ENCODE results near the gene PSMF1. TPM values are rescaled to one million over a fixed set of nuclear protein-coding genes. Genes with fewer than 3 reads are reported as not detected.

PSMF1 gene
- total RNA-seq, 1 experiment from 2014 or later, result 26.3 TPM

DNA sequence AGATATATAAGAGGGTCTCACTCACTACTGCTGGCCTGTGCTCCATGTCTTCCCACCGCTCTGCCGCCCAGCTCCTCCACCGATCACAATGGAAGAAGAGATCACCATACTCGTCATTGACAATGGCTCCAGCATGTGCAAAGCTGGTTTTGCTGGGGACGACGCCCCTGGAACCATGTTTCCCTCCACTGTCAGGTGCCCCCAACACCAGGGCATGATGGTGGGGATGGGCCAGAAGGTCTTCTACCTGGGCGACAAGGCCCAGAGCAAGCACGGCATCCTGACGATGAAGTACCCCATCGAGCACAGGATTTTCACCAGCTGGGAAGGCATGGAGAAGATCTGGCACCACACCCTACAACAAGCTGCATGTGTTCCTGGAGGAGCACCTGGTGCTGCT is 42.1 kb downstream of the PSMF1 start:
- DNase-seq, result no peak
- Histone ChIP-seq H4K20me1 (ENCODE audit: insufficient read depth, low read depth, low read length) (no peaks in the 10 kb centered on the region), H2AFZ (ENCODE audit: low read length) (no peak overlapping the region)

DNA sequence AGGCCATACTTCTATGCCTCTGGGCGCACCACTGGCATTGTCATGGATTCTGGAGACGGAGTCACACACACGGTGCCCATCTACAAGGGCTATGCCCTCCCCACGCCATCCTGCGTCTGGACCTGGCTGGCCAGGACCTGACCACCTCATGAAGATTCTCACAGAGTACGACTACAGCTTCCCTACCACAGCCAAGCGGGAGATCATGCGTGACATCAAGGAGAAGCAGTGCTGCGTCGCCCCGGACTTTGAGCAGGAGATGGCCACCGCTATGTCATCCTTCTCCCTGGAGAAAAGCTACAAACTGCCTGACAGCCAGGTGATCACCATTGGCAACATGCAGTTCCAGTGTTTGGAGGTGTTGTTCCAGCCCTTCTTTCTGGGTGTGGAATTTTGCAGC is 42.6 kb downstream of the PSMF1 start:
- H3K9me2 ChIP-seq (replicated peaks; ENCODE audit: insufficient read depth, low read length), result no peaks in the 10 kb centered on the region
- no peaks in the 10 kb centered on the region; the same call in 1 of the 2 replicates for H3K36me3 ChIP-seq (ENCODE audit: insufficient read depth, low read length)
- H3K27me3 ChIP-seq (ENCODE audit: low read length), result no peaks in the 10 kb centered on the region
- no peak overlapping the region for H3K27ac ChIP-seq (ENCODE audit: low read length)
- no peak for DNase-seq
- H2AFZ ChIP-seq (ENCODE audit: low read length), result no peak overlapping the region
- H3K9ac ChIP-seq (ENCODE audit: low read length), result no peak overlapping the region
- no peak overlapping the region for H3K4me2 ChIP-seq (ENCODE audit: low read depth, low read length, poor library complexity, severe bottlenecking)
- H3K9me3 ChIP-seq (ENCODE audit: low read length), result no peaks in the 10 kb centered on the region
- H3K4me1 ChIP-seq (ENCODE audit: low read length), result peaks cover 1% of the 10 kb centered on the region
- no peaks in the 10 kb centered on the region for H4K20me1 ChIP-seq (ENCODE audit: insufficient read depth, low read depth, low read length)
- 0 out of 2 replicates have a peak, but pooled peaks cover 6% of the 10 kb centered on the region for H3K79me2 ChIP-seq (ENCODE audit: low read length)
- H3K4me3 ChIP-seq (ENCODE audit: low read length), result no peak overlapping the region

More for the DNA sequence above, 42.1 kb downstream of the PSMF1 start:
- Histone ChIP-seq H3K9ac (ENCODE audit: low read length) (no peak overlapping the region), H3K4me3 (ENCODE audit: low read length) (no peak overlapping the region), H3K27ac (ENCODE audit: low read length) (no peak overlapping the region), H3K9me3 (ENCODE audit: low read length) (no peaks in the 10 kb centered on the region), H3K4me2 (ENCODE audit: low read depth, low read length, poor library complexity, severe bottlenecking) (no peak overlapping the region), H3K9me2 (replicated peaks; ENCODE audit: insufficient read depth, low read length) (no peaks in the 10 kb centered on the region), H3K36me3 (ENCODE audit: insufficient read depth, low read length) (peaks cover 3% of the 10 kb centered on the region; the same call in 1 of the 2 replicates), H3K79me2 (ENCODE audit: low read length) (0 out of 2 replicates have a peak, but pooled peaks cover 6% of the 10 kb centered on the region), H3K4me1 (ENCODE audit: low read length) (no peaks in the 10 kb centered on the region), H3K27me3 (ENCODE audit: low read length) (no peaks in the 10 kb centered on the region)

DNA sequence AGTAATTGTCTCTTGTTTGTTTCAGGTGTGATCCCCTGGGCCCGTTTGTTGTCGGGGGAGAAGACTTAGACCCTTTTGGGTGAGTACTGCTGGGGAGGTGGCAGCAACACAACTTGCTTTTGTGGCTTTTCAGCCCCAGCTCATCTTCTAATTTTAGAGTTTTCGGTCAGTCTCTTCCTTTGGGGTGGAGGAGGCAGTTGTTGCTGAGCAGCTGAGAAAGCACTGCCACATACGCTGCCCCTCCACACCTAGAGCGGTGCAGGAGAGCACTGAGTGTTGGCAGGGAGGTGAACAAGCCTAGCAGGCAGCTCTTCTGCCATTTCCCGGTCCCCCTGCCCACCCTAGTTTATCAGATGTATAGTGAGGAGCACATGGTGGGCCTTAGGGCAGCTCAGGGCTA is 44.7 kb downstream of the PSMF1 start:
- Histone ChIP-seq H3K27ac (ENCODE audit: low read length) (no peak overlapping the region), H3K79me2 (ENCODE audit: low read length) (0 out of 2 replicates have a peak, but pooled peaks cover 6% of the 10 kb centered on the region), H3K4me3 (ENCODE audit: low read length) (no peak overlapping the region), H3K9me3 (ENCODE audit: low read length) (no peaks in the 10 kb centered on the region), H3K27me3 (ENCODE audit: low read length) (no peaks in the 10 kb centered on the region), H3K4me1 (ENCODE audit: low read length) (peaks cover 21% of the 10 kb centered on the region), H3K9me2 (replicated peaks; ENCODE audit: insufficient read depth, low read length) (no peaks in the 10 kb centered on the region), H3K9ac (ENCODE audit: low read length) (no peak overlapping the region), H3K4me2 (ENCODE audit: low read depth, low read length, poor library complexity, severe bottlenecking) (no peak overlapping the region), H4K20me1 (ENCODE audit: insufficient read depth, low read depth, low read length) (no peaks in the 10 kb centered on the region), H3K36me3 (ENCODE audit: insufficient read depth, low read length) (peaks cover 7% of the 10 kb centered on the region), H2AFZ (ENCODE audit: low read length) (no peak overlapping the region)
- DNase-seq, result no peak

DNA sequence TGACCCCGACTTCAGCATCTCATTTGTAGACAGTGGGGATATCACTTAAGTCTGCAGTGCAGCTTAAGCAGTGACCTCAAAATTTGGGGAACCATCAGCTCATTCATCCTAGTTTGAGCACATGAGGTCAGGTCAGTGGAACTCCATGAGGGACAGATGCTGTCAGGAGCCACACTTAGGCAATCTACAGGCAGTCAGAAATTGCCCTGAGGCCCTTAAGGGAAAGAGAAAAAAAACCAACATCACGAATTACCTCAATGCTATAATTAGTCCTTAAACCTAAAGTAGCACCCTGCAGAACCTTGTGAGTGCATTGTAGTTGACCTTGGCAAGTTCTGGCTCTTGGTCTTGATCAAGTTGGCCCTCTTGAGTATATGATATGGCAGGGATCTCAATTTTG is 45.3 kb downstream of the PSMF1 start:
- H3K27me3 ChIP-seq (ENCODE audit: low read length), result no peaks in the 10 kb centered on the region
- no peak overlapping the region for H3K4me2 ChIP-seq (ENCODE audit: low read depth, low read length, poor library complexity, severe bottlenecking)
- H3K9me3 ChIP-seq (ENCODE audit: low read length), result no peaks in the 10 kb centered on the region
- no peaks in the 10 kb centered on the region for H3K9me2 ChIP-seq (replicated peaks; ENCODE audit: insufficient read depth, low read length)
- no peak overlapping the region for H2AFZ ChIP-seq (ENCODE audit: low read length)
- no peak overlapping the region for H3K27ac ChIP-seq (ENCODE audit: low read length)
- peaks cover 21% of the 10 kb centered on the region for H3K4me1 ChIP-seq (ENCODE audit: low read length)
- H3K9ac ChIP-seq (ENCODE audit: low read length), result no peak overlapping the region
- DNase-seq, result no peak
- H3K4me3 ChIP-seq (ENCODE audit: low read length), result no peak overlapping the region
- H4K20me1 ChIP-seq (ENCODE audit: insufficient read depth, low read depth, low read length), result no peaks in the 10 kb centered on the region
- peaks cover 12% of the 10 kb centered on the region for H3K36me3 ChIP-seq (ENCODE audit: insufficient read depth, low read length)
- H3K79me2 ChIP-seq (ENCODE audit: low read length), result 0 out of 2 replicates have a peak, but pooled peaks cover 3% of the 10 kb centered on the region

DNA sequence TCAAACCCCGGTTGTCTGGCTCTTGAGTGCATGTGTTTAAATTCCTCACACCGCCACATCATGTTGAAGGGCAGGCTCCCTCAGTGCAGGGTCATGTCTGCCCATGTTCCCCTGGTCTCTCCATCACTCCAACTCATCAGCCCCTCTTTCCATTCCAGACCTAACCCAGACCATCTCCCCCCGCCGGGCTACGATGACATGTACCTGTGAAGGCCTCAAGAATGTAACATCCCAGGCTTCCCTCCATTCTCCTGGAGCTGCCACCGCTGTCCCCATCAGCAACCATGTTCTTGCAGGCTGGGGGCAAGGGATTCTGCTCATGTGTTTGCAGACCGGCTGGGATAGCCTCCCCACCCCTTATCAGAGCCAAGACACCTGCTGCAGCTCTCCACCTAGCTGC is 46.5 kb downstream of the PSMF1 start:
- H3K4me3 ChIP-seq (ENCODE audit: low read length), result no peak overlapping the region
- no peaks in the 10 kb centered on the region for H3K9me3 ChIP-seq (ENCODE audit: low read length)
- no peak overlapping the region for H3K4me2 ChIP-seq (ENCODE audit: low read depth, low read length, poor library complexity, severe bottlenecking)
- H3K9me2 ChIP-seq (replicated peaks; ENCODE audit: insufficient read depth, low read length), result no peaks in the 10 kb centered on the region
- H3K4me1 ChIP-seq (ENCODE audit: low read length), result peaks cover 24% of the 10 kb centered on the region
- peaks cover 18% of the 10 kb centered on the region for H3K36me3 ChIP-seq (ENCODE audit: insufficient read depth, low read length)
- no peak for DNase-seq
- no peak overlapping the region for H2AFZ ChIP-seq (ENCODE audit: low read length)
- no peak overlapping the region for H3K9ac ChIP-seq (ENCODE audit: low read length)
- 0 out of 2 replicates have a peak, but pooled peaks cover 3% of the 10 kb centered on the region for H3K79me2 ChIP-seq (ENCODE audit: low read length)
- no peak overlapping the region for H3K27ac ChIP-seq (ENCODE audit: low read length)
- H3K27me3 ChIP-seq (ENCODE audit: low read length), result no peaks in the 10 kb centered on the region
- no peaks in the 10 kb centered on the region for H4K20me1 ChIP-seq (ENCODE audit: insufficient read depth, low read depth, low read length)

DNA sequence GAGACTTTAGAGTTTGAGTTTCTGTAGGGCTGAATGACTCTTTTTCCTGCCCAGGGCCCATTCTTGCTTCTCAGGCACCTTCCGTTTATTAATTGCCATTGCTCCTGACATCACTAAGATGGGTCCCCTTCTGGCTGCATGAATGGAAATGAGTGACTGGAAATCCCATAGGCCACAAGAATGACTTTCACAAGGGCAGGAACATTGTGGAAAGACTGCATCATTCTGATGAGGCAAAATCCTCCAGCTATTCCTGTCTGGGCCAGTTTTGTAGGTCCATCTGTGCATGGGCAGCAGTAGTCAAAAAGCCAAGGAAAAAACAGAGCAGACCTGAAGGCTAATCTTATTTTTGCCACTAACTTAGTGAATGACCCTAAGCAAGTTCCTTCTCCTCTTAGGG is 47.1 kb downstream of the PSMF1 start:
- H3K36me3 ChIP-seq (ENCODE audit: insufficient read depth, low read length), result peaks cover 18% of the 10 kb centered on the region
- H3K4me2 ChIP-seq (ENCODE audit: low read depth, low read length, poor library complexity, severe bottlenecking), result no peak overlapping the region
- H3K9me2 ChIP-seq (replicated peaks; ENCODE audit: insufficient read depth, low read length), result no peaks in the 10 kb centered on the region
- H4K20me1 ChIP-seq (ENCODE audit: insufficient read depth, low read depth, low read length), result no peaks in the 10 kb centered on the region
- H3K4me3 ChIP-seq (ENCODE audit: low read length), result no peak overlapping the region
- H2AFZ ChIP-seq (ENCODE audit: low read length), result no peak overlapping the region
- H3K9ac ChIP-seq (ENCODE audit: low read length), result no peak overlapping the region
- no peak for DNase-seq
- H3K27ac ChIP-seq (ENCODE audit: low read length), result no peak overlapping the region
- H3K79me2 ChIP-seq (ENCODE audit: low read length), result 0 out of 2 replicates have a peak, but pooled peaks cover 3% of the 10 kb centered on the region
- no peaks in the 10 kb centered on the region for H3K27me3 ChIP-seq (ENCODE audit: low read length)
- peaks cover 24% of the 10 kb centered on the region for H3K4me1 ChIP-seq (ENCODE audit: low read length)
- no peaks in the 10 kb centered on the region for H3K9me3 ChIP-seq (ENCODE audit: low read length)

DNA sequence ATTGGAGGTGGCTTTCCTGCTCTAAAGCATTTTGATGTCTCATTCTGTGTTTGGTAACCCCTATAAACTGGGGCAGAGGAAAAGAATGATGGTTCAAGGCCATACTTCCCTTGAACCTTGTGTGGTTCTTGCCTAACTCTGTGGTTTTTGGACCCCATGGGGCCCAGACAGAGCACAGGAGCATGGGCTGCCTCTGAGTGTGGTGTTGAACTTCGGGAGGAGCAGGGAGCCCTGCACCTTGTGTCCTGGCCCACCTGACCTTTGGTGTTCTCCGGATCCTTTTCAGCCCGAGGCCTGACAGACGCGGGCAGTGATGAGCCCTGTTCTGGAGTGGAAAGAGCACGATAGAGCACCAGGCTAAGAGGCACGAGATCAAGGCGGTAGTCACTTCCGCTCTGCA is 47.5 kb downstream of the PSMF1 start:
- H3K79me2 ChIP-seq (ENCODE audit: low read length), result 0 out of 2 replicates have a peak, but pooled peaks cover 3% of the 10 kb centered on the region
- no peak overlapping the region for H2AFZ ChIP-seq (ENCODE audit: low read length)
- no peaks in the 10 kb centered on the region for H3K9me2 ChIP-seq (replicated peaks; ENCODE audit: insufficient read depth, low read length)
- H4K20me1 ChIP-seq (ENCODE audit: insufficient read depth, low read depth, low read length), result no peaks in the 10 kb centered on the region
- no peak overlapping the region for H3K27ac ChIP-seq (ENCODE audit: low read length)
- peaks cover 18% of the 10 kb centered on the region for H3K36me3 ChIP-seq (ENCODE audit: insufficient read depth, low read length)
- H3K9ac ChIP-seq (ENCODE audit: low read length), result no peak overlapping the region
- H3K9me3 ChIP-seq (ENCODE audit: low read length), result no peaks in the 10 kb centered on the region
- no peak for DNase-seq
- H3K4me3 ChIP-seq (ENCODE audit: low read length), result no peak overlapping the region
- peaks cover 24% of the 10 kb centered on the region for H3K4me1 ChIP-seq (ENCODE audit: low read length)
- H3K27me3 ChIP-seq (ENCODE audit: low read length), result no peaks in the 10 kb centered on the region
- no peak overlapping the region for H3K4me2 ChIP-seq (ENCODE audit: low read depth, low read length, poor library complexity, severe bottlenecking)

DNA sequence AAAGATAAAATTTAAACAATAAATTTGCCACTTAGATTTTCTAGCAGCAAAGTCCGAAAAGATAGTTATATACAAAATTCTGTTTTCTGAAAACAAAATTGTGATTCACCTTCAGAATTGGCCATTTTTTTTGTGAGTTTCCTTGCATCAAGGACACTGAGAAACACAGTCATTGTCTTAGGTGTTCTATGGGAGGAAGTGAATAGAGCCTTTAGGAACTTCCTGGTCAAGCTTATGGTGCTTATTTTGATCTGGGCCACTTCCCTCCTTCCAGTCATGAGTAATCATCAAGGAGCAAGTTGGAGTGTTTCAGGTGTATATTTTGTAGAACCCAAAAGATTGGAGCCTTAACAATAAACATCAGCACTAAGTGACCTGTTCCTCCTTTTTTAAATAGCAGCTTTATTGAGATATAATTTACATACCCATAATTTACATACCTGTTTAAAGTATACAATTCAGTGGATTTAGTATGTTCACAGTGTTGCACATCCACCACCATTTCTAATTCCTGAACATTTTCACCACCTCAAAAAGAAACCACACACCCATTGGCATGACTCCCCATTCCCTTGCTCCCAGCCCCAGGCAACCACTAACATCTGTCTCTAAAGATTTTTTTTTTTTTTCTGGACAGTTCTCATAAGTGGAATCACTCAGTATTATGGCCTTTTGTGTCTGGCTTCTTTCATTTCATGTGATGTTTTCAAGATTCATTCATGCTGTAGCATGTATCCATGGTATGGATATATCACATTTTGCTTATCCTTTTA is 48.7 kb downstream of the PSMF1 start:
- H3K4me1 ChIP-seq (ENCODE audit: low read length), result peaks cover 24% of the 10 kb centered on the region
- H3K9me3 ChIP-seq (ENCODE audit: low read length), result no peaks in the 10 kb centered on the region
- no peak overlapping the region for H2AFZ ChIP-seq (ENCODE audit: low read length)
- H3K4me2 ChIP-seq (ENCODE audit: low read depth, low read length, poor library complexity, severe bottlenecking), result peak overlapping the region; percentile 14
- H3K36me3 ChIP-seq (ENCODE audit: insufficient read depth, low read length), result peaks cover 18% of the 10 kb centered on the region
- no peaks in the 10 kb centered on the region for H4K20me1 ChIP-seq (ENCODE audit: insufficient read depth, low read depth, low read length)
- DNase-seq, result no peak
- H3K9me2 ChIP-seq (replicated peaks; ENCODE audit: insufficient read depth, low read length), result no peaks in the 10 kb centered on the region
- no peak overlapping the region for H3K4me3 ChIP-seq (ENCODE audit: low read length)
- no peaks in the 10 kb centered on the region for H3K27me3 ChIP-seq (ENCODE audit: low read length)
- H3K27ac ChIP-seq (ENCODE audit: low read length), result no peak overlapping the region
- H3K79me2 ChIP-seq (ENCODE audit: low read length), result no peaks in the 10 kb centered on the region
- no peak overlapping the region for H3K9ac ChIP-seq (ENCODE audit: low read length)
